ENCODE results near the gene VAV2. TPM values are rescaled to one million over a fixed set of nuclear protein-coding genes. Genes with fewer than 3 reads are reported as not detected.

VAV2 gene
- total RNA-seq, 1 experiment from 2014 or later: 10.3 TPM

DNA sequence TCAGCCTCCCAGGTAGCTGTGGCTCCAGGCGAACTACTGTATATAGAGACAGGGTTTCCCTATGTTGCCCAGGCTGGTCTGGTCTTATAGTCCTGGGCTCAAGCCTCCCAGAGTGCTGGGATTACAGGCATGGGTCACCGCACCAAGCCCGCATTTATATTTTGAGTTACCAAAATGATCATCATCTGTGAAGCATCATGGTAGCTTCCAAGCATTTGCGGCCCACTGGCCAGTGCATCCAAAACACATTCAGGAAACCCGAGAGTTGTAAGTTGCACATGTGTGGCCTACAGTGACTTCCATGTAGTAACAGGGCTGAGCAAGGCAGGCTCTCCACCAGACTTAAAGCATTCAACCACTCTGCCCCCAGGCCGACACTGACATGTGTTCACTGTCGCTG lies 35.4 kb upstream of the VAV2 start:
- DNase-seq (ENCODE audit: low read depth): no peak

DNA sequence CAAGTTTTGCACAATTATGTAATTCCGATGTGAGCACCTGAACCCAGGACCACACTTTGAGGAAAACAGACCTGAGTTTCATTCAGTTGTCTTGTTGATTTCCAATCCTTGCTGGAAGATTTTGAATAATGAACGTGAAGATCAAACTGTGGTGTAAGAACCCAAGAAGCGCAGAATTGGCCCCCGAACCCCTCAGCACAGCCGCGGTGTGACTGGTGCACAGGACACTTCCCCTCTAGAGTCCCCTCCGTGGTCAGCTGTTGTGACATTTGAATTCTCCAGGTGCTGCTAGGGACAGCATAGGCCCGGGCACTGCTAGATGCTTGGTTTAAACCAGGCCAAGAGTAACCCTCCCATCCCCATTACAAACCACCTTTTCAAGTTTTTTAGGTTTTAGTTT lies 34.9 kb upstream of the VAV2 start:
- no peak for DNase-seq (ENCODE audit: low read depth)

GRCh38 chr9:134026581-134026980 lies 34.5 kb upstream of the VAV2 start:
- DNase-seq (ENCODE audit: low read depth): no peak

GRCh38 chr9:134025606-134026541 lies 33.8 kb upstream of the VAV2 start:
- DNase-seq (ENCODE audit: low read depth): peak; percentile 36

GRCh38 chr9:134024828-134025605 lies 32.9 kb upstream of the VAV2 start, which contains the start of gene BRD3OS:
TSS of gene BRD3OS (plus strand) at chr9:134025481. CDS start at chr9:134026748, 1,267 bp downstream.
- peak; percentile 96 for DNase-seq (ENCODE audit: low read depth)

DNA sequence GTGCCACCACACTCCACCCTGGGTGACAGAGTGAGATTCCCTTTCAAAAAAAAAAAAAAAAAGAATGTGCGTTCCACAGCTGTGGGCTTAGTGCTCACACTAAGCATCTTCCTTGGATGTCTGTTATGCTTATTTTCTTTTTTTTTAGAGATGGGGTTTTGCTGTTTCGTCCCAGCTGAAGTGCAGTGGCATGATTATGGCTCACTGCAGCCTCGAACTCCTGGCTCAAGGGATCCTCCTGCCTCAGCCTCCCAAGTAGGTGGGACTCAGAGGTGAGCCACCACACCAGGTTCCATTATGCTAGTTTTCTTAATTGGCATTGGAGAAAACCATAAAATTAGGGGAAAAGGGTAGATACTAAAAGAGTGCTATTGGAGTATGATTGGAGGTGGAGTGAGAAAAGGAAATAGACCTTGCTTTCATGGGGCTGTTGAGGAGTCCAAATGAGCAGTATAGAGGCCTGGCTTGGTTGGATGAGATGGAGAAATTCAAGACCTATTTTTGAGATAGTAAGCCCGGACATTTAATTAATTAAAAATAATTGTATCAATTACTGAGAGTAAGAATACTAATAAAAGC lies 32.2 kb upstream of the VAV2 start:
- DNase-seq (ENCODE audit: low read depth): no peak

- DNase-seq (ENCODE audit: low read depth): no peak
Measured at GRCh38 chr9:134014946-134015345, 22.8 kb upstream of the VAV2 start.

- peak; percentile 62 for DNase-seq (ENCODE audit: low read depth)
Measured at GRCh38 chr9:134011401-134011800, 19.3 kb upstream of the VAV2 start.

- peak; percentile 95 for DNase-seq (ENCODE audit: low read depth)
Measured at GRCh38 chr9:134010310-134011173, 18.4 kb upstream of the VAV2 start.

DNA sequence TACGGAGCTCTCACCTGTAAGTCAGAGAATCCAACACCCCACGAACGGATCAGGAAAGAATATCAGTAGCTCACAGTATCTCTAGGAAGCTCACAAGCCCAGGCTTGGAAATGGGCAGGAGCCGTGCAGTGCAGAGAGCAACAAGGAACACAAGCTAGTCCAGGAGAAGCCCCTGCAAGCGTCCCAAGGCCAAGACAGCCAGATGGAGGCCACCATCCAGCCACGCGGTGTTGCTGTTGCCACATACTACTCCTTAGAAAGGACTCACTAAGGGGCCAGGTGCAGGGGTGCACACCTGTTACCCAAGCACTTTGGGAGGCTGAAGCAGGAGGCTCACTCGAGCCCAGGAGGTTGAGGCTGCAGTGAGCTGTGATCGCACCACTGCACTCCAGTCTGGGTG lies 15.4 kb upstream of the VAV2 start:
- DNase-seq (ENCODE audit: low read depth): no peak

- DNase-seq (ENCODE audit: low read depth): peak; percentile 58
Measured at GRCh38 chr9:134007150-134007549, 15.0 kb upstream of the VAV2 start.

DNA sequence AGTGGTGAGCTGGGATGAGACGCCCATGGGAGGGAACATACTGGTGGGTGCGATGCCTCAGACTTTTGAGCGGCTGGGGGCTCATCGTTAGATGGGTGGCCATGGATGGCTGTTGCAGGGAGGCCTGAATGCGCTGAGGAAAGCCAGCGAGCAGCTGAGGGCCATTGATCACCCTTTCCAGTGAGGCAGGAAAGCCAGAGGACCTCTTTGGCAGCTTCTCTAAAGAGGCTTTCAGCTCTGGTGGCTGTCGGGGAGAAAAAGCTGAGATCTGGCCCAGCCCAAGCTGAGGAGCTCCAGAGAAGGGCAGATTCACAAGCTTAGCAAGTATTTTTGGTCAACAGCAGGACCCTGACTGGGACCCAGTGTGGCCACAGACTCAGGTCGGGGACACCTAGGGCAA lies 13.3 kb upstream of the VAV2 start:
- no peak for DNase-seq (ENCODE audit: low read depth)

DNA sequence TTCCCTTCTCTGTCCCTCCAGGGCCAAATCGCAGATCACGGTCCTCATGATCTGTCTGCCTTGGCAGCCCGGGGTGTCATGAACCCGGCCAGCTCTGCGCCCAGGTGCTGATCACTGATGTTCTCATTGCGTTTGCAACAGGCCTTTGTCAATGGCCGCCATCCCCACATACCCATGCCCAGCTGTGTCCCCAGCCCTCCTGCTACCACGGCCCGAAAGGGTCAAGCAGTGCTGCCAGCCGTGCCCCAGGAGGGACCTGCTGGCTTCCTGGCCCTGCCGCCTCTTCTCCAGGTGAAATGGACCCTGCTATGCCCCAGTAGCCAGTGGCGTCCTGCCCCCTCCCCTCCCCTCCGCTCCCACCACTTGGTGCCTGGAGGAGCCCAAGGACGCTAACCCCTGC lies 12.8 kb upstream of the VAV2 start:
- no peak for DNase-seq (ENCODE audit: low read depth)

DNA sequence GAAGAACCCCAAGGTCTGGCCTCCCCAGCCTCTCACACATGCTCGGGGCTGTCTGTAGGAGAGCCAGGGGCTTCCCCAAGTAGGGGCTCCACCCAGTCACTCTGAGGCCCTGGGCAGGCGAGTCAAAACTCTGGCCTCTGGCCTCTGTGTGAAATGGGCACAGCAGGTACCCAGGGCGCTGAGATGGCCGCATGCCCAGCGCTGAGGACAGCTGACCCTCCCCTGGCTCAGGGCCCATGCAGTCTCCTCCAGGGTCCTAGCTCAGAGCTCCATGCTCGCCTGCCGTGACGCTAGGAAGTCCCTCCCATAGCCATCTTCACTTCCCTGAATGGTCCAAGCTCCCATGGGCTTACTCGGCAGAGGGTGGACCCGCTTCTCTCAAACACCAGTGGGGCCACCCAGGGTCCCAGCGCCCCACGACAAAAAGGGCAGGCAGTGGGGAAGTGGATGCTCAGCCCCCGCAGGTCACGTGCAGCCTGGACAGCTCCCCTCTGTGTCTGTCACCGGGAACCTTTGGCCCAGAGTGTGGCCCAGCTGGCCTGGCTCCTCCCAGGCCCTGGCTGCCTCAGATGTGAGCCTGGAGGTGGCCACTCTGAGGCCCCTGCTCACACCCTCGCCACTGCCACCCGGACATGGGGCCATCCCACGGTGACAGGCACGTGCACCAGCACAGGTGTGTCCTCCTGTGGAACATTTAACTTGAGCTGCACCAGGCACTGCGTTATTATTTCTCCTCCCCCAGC lies 12.2 kb upstream of the VAV2 start:
- no peak for DNase-seq (ENCODE audit: low read depth)

DNA sequence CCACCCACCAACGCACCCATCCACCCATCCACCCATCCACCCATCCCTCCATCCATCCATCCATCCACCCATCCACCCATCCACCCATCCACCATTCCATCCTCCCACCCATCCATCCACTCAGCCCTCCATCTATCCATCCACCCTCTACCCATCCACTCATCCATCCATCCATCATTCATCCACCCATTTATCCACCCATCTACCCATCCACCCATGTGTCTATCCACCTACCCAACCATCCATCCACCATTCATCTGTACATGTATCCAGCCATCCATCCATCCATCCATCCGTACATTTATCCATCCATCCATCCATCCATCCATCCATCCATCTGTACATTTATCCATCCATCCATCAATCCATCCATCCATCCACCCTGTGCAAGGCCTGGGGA lies 11.1 kb upstream of the VAV2 start:
- DNase-seq (ENCODE audit: low read depth): no peak

DNA sequence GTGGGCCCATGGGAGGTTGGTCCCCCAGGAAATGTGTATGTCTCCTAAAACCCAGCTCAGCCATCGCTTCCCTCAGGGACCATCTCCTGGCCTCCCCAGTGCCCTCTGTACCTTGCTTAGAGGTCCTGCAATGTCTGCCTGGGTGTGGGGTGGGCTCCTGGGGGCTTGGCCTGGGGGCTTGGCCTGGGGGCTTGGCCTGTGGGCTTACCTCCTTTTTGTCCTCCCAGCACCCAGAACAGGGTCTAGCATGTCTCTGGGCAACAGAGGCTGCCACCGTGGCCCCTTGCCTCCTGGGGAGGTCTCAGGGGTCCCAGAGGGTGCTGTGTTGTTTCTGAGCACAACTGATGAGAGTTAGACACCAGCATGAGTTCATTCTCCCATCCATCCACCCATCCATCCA lies 10.7 kb upstream of the VAV2 start:
- DNase-seq (ENCODE audit: low read depth): no peak

DNA sequence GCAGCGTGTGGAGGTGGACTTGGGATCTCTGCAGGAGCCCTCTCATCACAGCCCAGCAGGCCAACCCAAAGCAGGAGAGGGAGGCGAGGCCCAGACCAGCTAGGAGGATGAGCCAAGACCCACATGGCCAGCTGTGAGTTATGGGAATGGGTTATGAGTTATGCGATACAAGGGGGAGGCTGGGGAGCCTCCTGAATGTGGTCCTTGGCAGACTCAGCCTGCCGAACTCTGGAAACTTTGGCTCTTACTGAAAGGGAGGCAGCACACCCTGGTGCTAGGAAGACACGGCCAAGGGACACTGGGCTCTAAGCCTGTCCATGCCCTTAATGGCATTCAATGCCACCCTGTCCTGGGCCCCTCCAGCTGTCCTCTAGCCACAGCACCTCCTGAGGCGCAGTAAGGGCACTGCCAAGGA lies 7.7 kb upstream of the VAV2 start:
- DNase-seq (ENCODE audit: low read depth): no peak

GRCh38 chr9:133998915-133999595 lies 6.9 kb upstream of the VAV2 start:
- no peak for DNase-seq (ENCODE audit: low read depth)

DNA sequence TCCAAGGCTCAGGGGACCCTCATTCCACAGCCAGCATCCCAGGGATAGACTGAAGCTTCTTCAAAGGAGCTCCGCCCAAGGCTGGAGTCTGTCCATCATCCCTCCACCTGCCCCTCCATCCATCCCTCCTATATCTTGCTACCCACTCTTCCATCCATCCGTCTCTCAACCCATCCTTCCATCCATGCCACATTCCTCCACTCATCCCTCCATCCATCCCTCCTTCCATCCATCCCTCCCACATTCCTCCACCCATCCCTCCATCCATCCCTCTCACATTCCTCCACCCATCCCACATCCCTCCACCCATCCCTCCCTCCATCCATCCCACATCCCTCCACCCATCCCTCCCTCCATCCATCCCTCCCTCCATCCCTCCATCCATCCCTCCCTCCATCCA lies 5.5 kb upstream of the VAV2 start:
- no peak for DNase-seq (ENCODE audit: low read depth)

All from RPMI7951 (cell line).